Kidney capillary endothelial cell (primary cell): Measurements from ENCODE around the gene ZNF714.
A peak's percentile ranks its signal among the peaks of the same experiment; 100 is the strongest.

Source experiments
- DNase-seq: peaks from one replicate; pipeline ENCODE4 v3.0.0-alpha.2; 2018; ENCODE audit warnings: low spot score

Gene ZNF714

GRCh38 chr19:21082011-21082975 lies at the start of gene ZNF714:
ZNF714 (plus strand) TSS chr19:21082203; CDS start chr19:21098269, 16,066 bp downstream.
- DNase-seq = peak; percentile 84

- DNase-seq = no peak
Observed at GRCh38 chr19:21045028-21045427, 37.0 kb upstream of the ZNF714 start.

GRCh38 chr19:21046489-21046888 lies 35.5 kb upstream of the ZNF714 start:
- no peak for DNase-seq

- no peak for DNase-seq
Observed at GRCh38 chr19:21047716-21048115, 34.3 kb upstream of the ZNF714 start.

- no peak for DNase-seq
Observed at GRCh38 chr19:21052902-21053301, 29.1 kb upstream of the ZNF714 start.

GRCh38 chr19:21065336-21065735 lies 16.7 kb upstream of the ZNF714 start:
- no peak for DNase-seq

GRCh38 chr19:21084343-21084742 lies 2.3 kb downstream of the ZNF714 start:
- no peak for DNase-seq

- DNase-seq = no peak
Observed at GRCh38 chr19:21087871-21088270, 5.9 kb downstream of the ZNF714 start.

GRCh38 chr19:21092109-21092508 lies 10.1 kb downstream of the ZNF714 start:
- no peak for DNase-seq

GRCh38 chr19:21094347-21095025 lies 12.5 kb downstream of the ZNF714 start:
- no peak for DNase-seq

GRCh38 chr19:21098291-21098690 lies 16.3 kb downstream of the ZNF714 start:
- DNase-seq = no peak

- DNase-seq = no peak
Observed at GRCh38 chr19:21101521-21102242, 19.7 kb downstream of the ZNF714 start.

GRCh38 chr19:21109116-21109515 lies 27.1 kb downstream of the ZNF714 start:
- no peak for DNase-seq

GRCh38 chr19:21110183-21110582 lies 28.2 kb downstream of the ZNF714 start:
- DNase-seq = no peak

GRCh38 chr19:21115430-21115829 lies 33.4 kb downstream of the ZNF714 start:
- no peak for DNase-seq

- no peak for DNase-seq
Observed at GRCh38 chr19:21117041-21117907, 35.3 kb downstream of the ZNF714 start.

GRCh38 chr19:21126078-21126477 lies 44.1 kb downstream of the ZNF714 start:
- no peak for DNase-seq

- no peak for DNase-seq
Observed at GRCh38 chr19:21127001-21127400, 45.0 kb downstream of the ZNF714 start.

- no peak for DNase-seq
Observed at GRCh38 chr19:21127898-21128297, 45.9 kb downstream of the ZNF714 start.

GRCh38 chr19:21128901-21129698 lies 47.1 kb downstream of the ZNF714 start:
- DNase-seq = no peak
